NB4 (cell line): ENCODE results near the gene AGER.

Source experiments
- POLR2A ChIP-seq: IDR thresholded peaks from 2 replicates; pipeline ENCODE4 v1.6.1; 2011; ENCODE audit warnings: mild to moderate bottlenecking; ENCODE audit not compliant: insufficient read length; ENCODE audit errors: extremely low read depth
- TF ChIP-seq, protein P1 (sequence below): IDR thresholded peaks from one replicate; pipeline ENCODE4 v1.5.1; 2012; ENCODE audit warnings: low read depth, low read length
- TF ChIP-seq, protein P2 (sequence below): IDR thresholded peaks from 2 replicates; pipeline ENCODE4 v1.6.1; 2011; ENCODE audit warnings: low read depth, low read length

GRCh38 chr6:32216285-32216684 is 32.2 kb upstream of the AGER start:
- no peak for TF ChIP-seq POLR2A
- TF ChIP-seq, protein P1, sequence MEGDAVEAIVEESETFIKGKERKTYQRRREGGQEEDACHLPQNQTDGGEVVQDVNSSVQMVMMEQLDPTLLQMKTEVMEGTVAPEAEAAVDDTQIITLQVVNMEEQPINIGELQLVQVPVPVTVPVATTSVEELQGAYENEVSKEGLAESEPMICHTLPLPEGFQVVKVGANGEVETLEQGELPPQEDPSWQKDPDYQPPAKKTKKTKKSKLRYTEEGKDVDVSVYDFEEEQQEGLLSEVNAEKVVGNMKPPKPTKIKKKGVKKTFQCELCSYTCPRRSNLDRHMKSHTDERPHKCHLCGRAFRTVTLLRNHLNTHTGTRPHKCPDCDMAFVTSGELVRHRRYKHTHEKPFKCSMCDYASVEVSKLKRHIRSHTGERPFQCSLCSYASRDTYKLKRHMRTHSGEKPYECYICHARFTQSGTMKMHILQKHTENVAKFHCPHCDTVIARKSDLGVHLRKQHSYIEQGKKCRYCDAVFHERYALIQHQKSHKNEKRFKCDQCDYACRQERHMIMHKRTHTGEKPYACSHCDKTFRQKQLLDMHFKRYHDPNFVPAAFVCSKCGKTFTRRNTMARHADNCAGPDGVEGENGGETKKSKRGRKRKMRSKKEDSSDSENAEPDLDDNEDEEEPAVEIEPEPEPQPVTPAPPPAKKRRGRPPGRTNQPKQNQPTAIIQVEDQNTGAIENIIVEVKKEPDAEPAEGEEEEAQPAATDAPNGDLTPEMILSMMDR: no peak
- TF ChIP-seq, protein P2, sequence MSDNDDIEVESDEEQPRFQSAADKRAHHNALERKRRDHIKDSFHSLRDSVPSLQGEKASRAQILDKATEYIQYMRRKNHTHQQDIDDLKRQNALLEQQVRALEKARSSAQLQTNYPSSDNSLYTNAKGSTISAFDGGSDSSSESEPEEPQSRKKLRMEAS: no peak
